Liver (tissue), 9 donors: ENCODE results near the gene RECQL. TPM values are rescaled to one million over a fixed set of nuclear protein-coding genes. Genes with fewer than 3 reads are reported as not detected.

Experiments
- DNase-seq: peaks from one replicate; pipeline ENCODE4 v3.0.0-alpha.2; 2017; ENCODE audit warnings: low spot score
- H3K27ac ChIP-seq, 2 donors: one replicate each; pipeline ENCODE4 v1.7.0; 2013; ENCODE audit warnings: inconsistent platforms in 2 of 2, low read length in 2 of 2, control low read depth in 1 of 2, low read depth in 1 of 2, mild to moderate bottlenecking in 1 of 2
- H3K27me3 ChIP-seq, 4 donors: one replicate each; pipeline versions ENCODE4 v1.6.1 to v1.7.0; 2013; ENCODE audit warnings: low read length in 3 of 4, inconsistent platforms in 1 of 4, mild to moderate bottlenecking in 1 of 4, moderate library complexity in 1 of 4; ENCODE audit not compliant: control insufficient read depth in 4 of 4, insufficient read depth in 4 of 4
- H3K36me3 ChIP-seq, 4 donors: one replicate each; pipeline versions ENCODE4 v1.6.1 to v1.7.0; 2013; ENCODE audit warnings: low read length in 3 of 4, mild to moderate bottlenecking in 3 of 4, low read depth in 1 of 4, moderate library complexity in 1 of 4; ENCODE audit not compliant: control insufficient read depth in 4 of 4, insufficient read depth in 3 of 4
- H3K4me1 ChIP-seq, 4 donors: one replicate each; pipeline versions ENCODE4 v1.6.1 to v1.7.0; 2013; ENCODE audit warnings: low read length in 3 of 4, mild to moderate bottlenecking in 3 of 4, moderate library complexity in 1 of 4; ENCODE audit not compliant: control insufficient read depth in 4 of 4, insufficient read depth in 4 of 4
- H3K4me3 ChIP-seq, 3 donors: one replicate each; pipeline versions ENCODE4 v1.6.1 to v1.7.0; 2013; ENCODE audit warnings: low read length in 3 of 3, control low read depth in 1 of 3, low read depth in 1 of 3, mild to moderate bottlenecking in 1 of 3
- H3K9ac ChIP-seq, 2 donors: one replicate each; pipeline ENCODE4 v1.7.0; 2013; ENCODE audit warnings: low read length in 2 of 2, mild to moderate bottlenecking in 2 of 2, moderate library complexity in 2 of 2, control low read depth in 1 of 2, low read depth in 1 of 2
- H3K9me3 ChIP-seq, 4 donors: one replicate each; pipeline versions ENCODE4 v1.6.1 to v1.7.0; 2013; ENCODE audit warnings: low read length in 3 of 4; ENCODE audit not compliant: control insufficient read depth in 4 of 4
- EGR1 ChIP-seq, 2 donors: IDR thresholded peaks; 2 replicates each; pipeline ENCODE4 v1.6.1; 2016 to 2018; ENCODE audit warnings: antibody characterized with exemption in 2 of 2, low read depth in 2 of 2
- FOXA1 ChIP-seq: IDR thresholded peaks from 2 replicates; pipeline ENCODE4 v1.6.1; 2016; ENCODE audit warnings: antibody characterized with exemption
- FOXA2 ChIP-seq: IDR thresholded peaks from 2 replicates; pipeline ENCODE4 v1.6.1; 2016; ENCODE audit warnings: antibody characterized with exemption
- GABPA ChIP-seq, 2 donors: IDR thresholded peaks in 1 of 2; conservative IDR thresholded peaks in 1 of 2; 2 replicates each; pipeline ENCODE4 v1.6.1; 2016; ENCODE audit warnings: antibody characterized with exemption in 2 of 2, mild to moderate bottlenecking in 1 of 2, moderate library complexity in 1 of 2
- HNF4A ChIP-seq, 2 donors: conservative IDR thresholded peaks; 2 replicates each; pipeline ENCODE4 v1.6.1; 2016; ENCODE audit warnings: antibody characterized with exemption in 2 of 2, mild to moderate bottlenecking in 2 of 2
- HNF4G ChIP-seq: IDR thresholded peaks from 2 replicates; pipeline ENCODE4 v1.6.1; 2016; ENCODE audit warnings: antibody characterized with exemption
- JUND ChIP-seq, 2 donors: IDR thresholded peaks; 2 replicates each; pipeline ENCODE4 v1.6.1; 2016; ENCODE audit warnings: antibody characterized with exemption in 2 of 2
- NR2F2 ChIP-seq: IDR thresholded peaks from 2 replicates; pipeline ENCODE4 v1.6.1; 2016; ENCODE audit warnings: antibody characterized with exemption
- RAD21 ChIP-seq, 2 donors: IDR thresholded peaks; 2 replicates each; pipeline ENCODE4 v1.6.1; 2016; ENCODE audit warnings: antibody characterized with exemption in 2 of 2, mild to moderate bottlenecking in 2 of 2
- RXRA ChIP-seq, 2 donors: IDR thresholded peaks; 2 replicates each; pipeline ENCODE4 v1.6.1; 2017 to 2018; ENCODE audit warnings: antibody characterized with exemption in 2 of 2, mild to moderate bottlenecking in 1 of 2
- SP1 ChIP-seq: IDR thresholded peaks from 2 replicates; pipeline ENCODE4 v1.6.1; 2018; ENCODE audit warnings: antibody characterized with exemption, mild to moderate bottlenecking
- TAF1 ChIP-seq: conservative IDR thresholded peaks from 2 replicates; pipeline ENCODE4 v1.6.1; 2016; ENCODE audit warnings: antibody characterized with exemption, mild to moderate bottlenecking
- YY1 ChIP-seq: IDR thresholded peaks from 2 replicates; pipeline ENCODE4 v1.6.1; 2016; ENCODE audit warnings: antibody characterized with exemption, mild to moderate bottlenecking
- WGBS: extraction: QIAGEN DNeasy Blood & Tissue Kit; methylation state at CpG from one replicate; pipeline ENCODE4 v1.1.7; 2013; 5-methylcytosine and 5-hydroxymethylcytosine counted together
- polyA plus RNA-seq, 2 donors: library from polyadenylated mRNA; stranded (reverse) in 1 of 2; unstranded in 1 of 2; fragments of 200-250 nt in 1 of 2; fragments of >200 nt in 1 of 2; fragmentation: Nextera tagmentation in 1 of 2; extraction: Ambion mirVana in 1 of 2; gene quantifications; one replicate each; pipeline versions ENCODE4 v1.2.1 to v1.2.3, GENCODE V29; 2013 to 2015
- total RNA-seq, 2 donors: library from RNA; depleted of rRNA; stranded (reverse); fragments of >200 nt; gene quantifications; one replicate each; pipeline ENCODE4 v1.2.3, GENCODE V29; 2014
- TF ChIP-seq, protein P1 (sequence below): IDR thresholded peaks from 2 replicates; pipeline ENCODE4 v1.6.1; 2016; ENCODE audit warnings: antibody characterized with exemption
- TF ChIP-seq, protein P2 (sequence below): fragments of 150-350 bp; IDR thresholded peaks from 2 replicates; pipeline ENCODE4 v1.5.1; 2017; ENCODE audit warnings: improper control_type of control experiment, low read depth, low read length; ENCODE audit not compliant: missing input control
- TF ChIP-seq, protein P3 (sequence below): IDR thresholded peaks from 2 replicates; pipeline ENCODE4 v1.6.1; 2016; ENCODE audit warnings: antibody characterized with exemption, mild to moderate bottlenecking
- TF ChIP-seq, protein P4 (sequence below): IDR thresholded peaks from 2 replicates; pipeline ENCODE4 v1.6.1; 2016; ENCODE audit warnings: antibody characterized with exemption
- TF ChIP-seq, protein P5 (sequence below): IDR thresholded peaks from 2 replicates; pipeline ENCODE4 v1.6.1; 2016; ENCODE audit warnings: antibody characterized with exemption
- donor health status: healthy.
- donor health status: healthy.
- donor health status: healthy.
- donor health status: healthy.
- donor health status: healthy.

RECQL gene
- total and polyA plus RNA-seq, 4 donors, result 5.8 to 20.1 (median 12.0) TPM

DNA sequence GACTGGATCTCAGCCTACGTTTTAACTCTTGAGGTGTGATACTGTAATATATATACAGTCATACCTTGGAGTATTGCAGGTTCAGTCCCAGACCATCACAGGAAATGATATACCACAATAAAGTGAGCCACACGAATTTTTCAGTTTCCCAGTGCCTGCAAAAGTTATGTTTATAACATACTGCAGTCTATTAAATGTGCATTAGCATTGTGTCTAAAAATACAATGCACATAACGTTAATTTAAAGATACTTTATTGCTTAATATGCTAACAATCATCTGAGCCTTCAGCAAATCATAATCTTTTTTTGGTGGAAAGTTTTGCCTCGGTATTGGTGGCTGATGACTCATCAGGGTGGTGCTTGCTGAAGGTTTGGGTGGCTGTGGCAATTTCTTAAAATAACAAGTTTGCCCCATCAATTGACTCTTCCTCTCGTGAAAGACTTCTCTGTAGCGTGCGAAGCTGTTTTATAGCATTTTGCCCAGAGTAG is 45.1 kb downstream of the RECQL start:
- no peaks in the 10 kb centered on the region for H3K4me1 ChIP-seq
- TF ChIP-seq JUND (IDR thresholded peaks at IDR 0.05), result no peak
- TF ChIP-seq, protein P1, sequence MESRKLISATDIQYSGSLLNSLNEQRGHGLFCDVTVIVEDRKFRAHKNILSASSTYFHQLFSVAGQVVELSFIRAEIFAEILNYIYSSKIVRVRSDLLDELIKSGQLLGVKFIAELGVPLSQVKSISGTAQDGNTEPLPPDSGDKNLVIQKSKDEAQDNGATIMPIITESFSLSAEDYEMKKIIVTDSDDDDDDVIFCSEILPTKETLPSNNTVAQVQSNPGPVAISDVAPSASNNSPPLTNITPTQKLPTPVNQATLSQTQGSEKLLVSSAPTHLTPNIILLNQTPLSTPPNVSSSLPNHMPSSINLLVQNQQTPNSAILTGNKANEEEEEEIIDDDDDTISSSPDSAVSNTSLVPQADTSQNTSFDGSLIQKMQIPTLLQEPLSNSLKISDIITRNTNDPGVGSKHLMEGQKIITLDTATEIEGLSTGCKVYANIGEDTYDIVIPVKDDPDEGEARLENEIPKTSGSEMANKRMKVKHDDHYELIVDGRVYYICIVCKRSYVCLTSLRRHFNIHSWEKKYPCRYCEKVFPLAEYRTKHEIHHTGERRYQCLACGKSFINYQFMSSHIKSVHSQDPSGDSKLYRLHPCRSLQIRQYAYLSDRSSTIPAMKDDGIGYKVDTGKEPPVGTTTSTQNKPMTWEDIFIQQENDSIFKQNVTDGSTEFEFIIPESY, result no peak
- no peak for TF ChIP-seq YY1
- no peak for TF ChIP-seq EGR1 (IDR thresholded peaks at IDR 0.05; ENCODE audit: low read depth in 2 of 2)
- TF ChIP-seq, protein P2, sequence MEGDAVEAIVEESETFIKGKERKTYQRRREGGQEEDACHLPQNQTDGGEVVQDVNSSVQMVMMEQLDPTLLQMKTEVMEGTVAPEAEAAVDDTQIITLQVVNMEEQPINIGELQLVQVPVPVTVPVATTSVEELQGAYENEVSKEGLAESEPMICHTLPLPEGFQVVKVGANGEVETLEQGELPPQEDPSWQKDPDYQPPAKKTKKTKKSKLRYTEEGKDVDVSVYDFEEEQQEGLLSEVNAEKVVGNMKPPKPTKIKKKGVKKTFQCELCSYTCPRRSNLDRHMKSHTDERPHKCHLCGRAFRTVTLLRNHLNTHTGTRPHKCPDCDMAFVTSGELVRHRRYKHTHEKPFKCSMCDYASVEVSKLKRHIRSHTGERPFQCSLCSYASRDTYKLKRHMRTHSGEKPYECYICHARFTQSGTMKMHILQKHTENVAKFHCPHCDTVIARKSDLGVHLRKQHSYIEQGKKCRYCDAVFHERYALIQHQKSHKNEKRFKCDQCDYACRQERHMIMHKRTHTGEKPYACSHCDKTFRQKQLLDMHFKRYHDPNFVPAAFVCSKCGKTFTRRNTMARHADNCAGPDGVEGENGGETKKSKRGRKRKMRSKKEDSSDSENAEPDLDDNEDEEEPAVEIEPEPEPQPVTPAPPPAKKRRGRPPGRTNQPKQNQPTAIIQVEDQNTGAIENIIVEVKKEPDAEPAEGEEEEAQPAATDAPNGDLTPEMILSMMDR, result no peak
- TF ChIP-seq, protein P3, sequence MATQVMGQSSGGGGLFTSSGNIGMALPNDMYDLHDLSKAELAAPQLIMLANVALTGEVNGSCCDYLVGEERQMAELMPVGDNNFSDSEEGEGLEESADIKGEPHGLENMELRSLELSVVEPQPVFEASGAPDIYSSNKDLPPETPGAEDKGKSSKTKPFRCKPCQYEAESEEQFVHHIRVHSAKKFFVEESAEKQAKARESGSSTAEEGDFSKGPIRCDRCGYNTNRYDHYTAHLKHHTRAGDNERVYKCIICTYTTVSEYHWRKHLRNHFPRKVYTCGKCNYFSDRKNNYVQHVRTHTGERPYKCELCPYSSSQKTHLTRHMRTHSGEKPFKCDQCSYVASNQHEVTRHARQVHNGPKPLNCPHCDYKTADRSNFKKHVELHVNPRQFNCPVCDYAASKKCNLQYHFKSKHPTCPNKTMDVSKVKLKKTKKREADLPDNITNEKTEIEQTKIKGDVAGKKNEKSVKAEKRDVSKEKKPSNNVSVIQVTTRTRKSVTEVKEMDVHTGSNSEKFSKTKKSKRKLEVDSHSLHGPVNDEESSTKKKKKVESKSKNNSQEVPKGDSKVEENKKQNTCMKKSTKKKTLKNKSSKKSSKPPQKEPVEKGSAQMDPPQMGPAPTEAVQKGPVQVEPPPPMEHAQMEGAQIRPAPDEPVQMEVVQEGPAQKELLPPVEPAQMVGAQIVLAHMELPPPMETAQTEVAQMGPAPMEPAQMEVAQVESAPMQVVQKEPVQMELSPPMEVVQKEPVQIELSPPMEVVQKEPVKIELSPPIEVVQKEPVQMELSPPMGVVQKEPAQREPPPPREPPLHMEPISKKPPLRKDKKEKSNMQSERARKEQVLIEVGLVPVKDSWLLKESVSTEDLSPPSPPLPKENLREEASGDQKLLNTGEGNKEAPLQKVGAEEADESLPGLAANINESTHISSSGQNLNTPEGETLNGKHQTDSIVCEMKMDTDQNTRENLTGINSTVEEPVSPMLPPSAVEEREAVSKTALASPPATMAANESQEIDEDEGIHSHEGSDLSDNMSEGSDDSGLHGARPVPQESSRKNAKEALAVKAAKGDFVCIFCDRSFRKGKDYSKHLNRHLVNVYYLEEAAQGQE, result no peak
- TF ChIP-seq, protein P4, sequence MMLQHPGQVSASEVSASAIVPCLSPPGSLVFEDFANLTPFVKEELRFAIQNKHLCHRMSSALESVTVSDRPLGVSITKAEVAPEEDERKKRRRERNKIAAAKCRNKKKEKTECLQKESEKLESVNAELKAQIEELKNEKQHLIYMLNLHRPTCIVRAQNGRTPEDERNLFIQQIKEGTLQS, result no peak
- TF ChIP-seq HNF4A (conservative IDR thresholded peaks at IDR 0.05), result no peak
- no peak for TF ChIP-seq RAD21 (IDR thresholded peaks at IDR 0.05)
- TF ChIP-seq HNF4G, result no peak
- TF ChIP-seq RXRA (IDR thresholded peaks at IDR 0.05), result no peak
- no peak for TF ChIP-seq FOXA1
- no peak for TF ChIP-seq GABPA (IDR thresholded peaks at IDR 0.05 in 1 of 2, conservative IDR thresholded peaks at IDR 0.05 in 1 of 2)
- TF ChIP-seq, protein P5, sequence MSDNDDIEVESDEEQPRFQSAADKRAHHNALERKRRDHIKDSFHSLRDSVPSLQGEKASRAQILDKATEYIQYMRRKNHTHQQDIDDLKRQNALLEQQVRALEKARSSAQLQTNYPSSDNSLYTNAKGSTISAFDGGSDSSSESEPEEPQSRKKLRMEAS, result no peak
- TF ChIP-seq NR2F2, result no peak
- no peak for TF ChIP-seq FOXA2
- TF ChIP-seq SP1, result no peak
- no peak for TF ChIP-seq TAF1
- H3K9me3 ChIP-seq, result no peaks in the 10 kb centered on the region
- no peak overlapping the region for H3K27ac ChIP-seq
- H3K4me3 ChIP-seq, result no peak overlapping the region
- no peaks in the 10 kb centered on the region for H3K27me3 ChIP-seq
- no peak for DNase-seq
- WGBS, result 71% methylated on average over 7 of the region's 7 CpGs
- peaks cover 6 to 29% (median 18%) of the 10 kb centered on the region in 4 donors for H3K36me3 ChIP-seq
- H3K9ac ChIP-seq, result no peak overlapping the region
